LoVo (cell line): Measurements from ENCODE around the gene TBL1X.

Experiments
- DNase-seq: peaks from one replicate; pipeline ENCODE4 v3.0.0-alpha.2; 2016; ENCODE audit warnings: low spot score

TBL1X gene

GRCh38 chrX:9628779-9629493 lies 164.1 kb downstream of the TBL1X start:
- DNase-seq: no peak

GRCh38 chrX:9634551-9634950 lies 169.7 kb downstream of the TBL1X start:
- no peak for DNase-seq

GRCh38 chrX:9635368-9635767 lies 170.5 kb downstream of the TBL1X start:
- no peak for DNase-seq

- no peak for DNase-seq
These were observed 170.9 kb downstream of the TBL1X start for GRCh38 chrX:9635803-9636202.

- DNase-seq: no peak
These were observed 174.0 kb downstream of the TBL1X start for GRCh38 chrX:9638871-9639270.

GRCh38 chrX:9642270-9642995 lies 177.6 kb downstream of the TBL1X start:
- DNase-seq: no peak

GRCh38 chrX:9643807-9644206 lies 178.9 kb downstream of the TBL1X start:
- DNase-seq: no peak

GRCh38 chrX:9644335-9644734 lies 179.5 kb downstream of the TBL1X start:
- DNase-seq: no peak

- no peak for DNase-seq
These were observed 181.8 kb downstream of the TBL1X start for GRCh38 chrX:9646471-9647224.

GRCh38 chrX:9647431-9647830 lies 182.6 kb downstream of the TBL1X start:
- no peak for DNase-seq

- DNase-seq: no peak
These were observed 185.2 kb downstream of the TBL1X start for GRCh38 chrX:9650091-9650490.

- DNase-seq: no peak
These were observed 186.9 kb downstream of the TBL1X start for GRCh38 chrX:9651737-9652136.

GRCh38 chrX:9654929-9655328 lies 190.1 kb downstream of the TBL1X start:
- no peak for DNase-seq

GRCh38 chrX:9656277-9656676 lies 191.4 kb downstream of the TBL1X start:
- DNase-seq: no peak

- DNase-seq: no peak
These were observed 192.0 kb downstream of the TBL1X start for GRCh38 chrX:9656871-9657270.

- DNase-seq: no peak
These were observed 192.9 kb downstream of the TBL1X start for GRCh38 chrX:9657590-9658256.

- DNase-seq: no peak
These were observed 193.6 kb downstream of the TBL1X start for GRCh38 chrX:9658409-9658808.

- DNase-seq: peak; percentile 7
These were observed 194.8 kb downstream of the TBL1X start for GRCh38 chrX:9659571-9660195.

GRCh38 chrX:9662148-9662547 lies 197.3 kb downstream of the TBL1X start:
- DNase-seq: no peak

GRCh38 chrX:9663216-9663615 lies 198.4 kb downstream of the TBL1X start:
- no peak for DNase-seq

GRCh38 chrX:9664224-9664623 lies 199.4 kb downstream of the TBL1X start:
- DNase-seq: no peak

GRCh38 chrX:9665113-9665512 lies 200.3 kb downstream of the TBL1X start:
- no peak for DNase-seq
